ENCODE data around the gene FAM156A.
"Not testable (repeated sequence)": the region's sequence is repeated elsewhere in the genome, so short reads cannot be mapped to it uniquely, and the experiment has no call there.

Gene FAM156A, protein sequence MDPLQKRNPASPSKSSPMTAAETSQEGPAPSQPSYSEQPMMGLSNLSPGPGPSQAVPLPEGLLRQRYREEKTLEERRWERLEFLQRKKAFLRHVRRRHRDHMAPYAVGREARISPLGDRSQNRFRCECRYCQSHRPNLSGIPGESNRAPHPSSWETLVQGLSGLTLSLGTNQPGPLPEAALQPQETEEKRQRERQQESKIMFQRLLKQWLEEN

GRCh38 chrX:52958113-52958959, at the start of gene FAM156A:
FAM156A (minus strand) TSS chrX:52958518; CDS start chrX:52948588, 9,930 bp downstream.
- not testable (repeated sequence) for DNase-seq

DNA sequence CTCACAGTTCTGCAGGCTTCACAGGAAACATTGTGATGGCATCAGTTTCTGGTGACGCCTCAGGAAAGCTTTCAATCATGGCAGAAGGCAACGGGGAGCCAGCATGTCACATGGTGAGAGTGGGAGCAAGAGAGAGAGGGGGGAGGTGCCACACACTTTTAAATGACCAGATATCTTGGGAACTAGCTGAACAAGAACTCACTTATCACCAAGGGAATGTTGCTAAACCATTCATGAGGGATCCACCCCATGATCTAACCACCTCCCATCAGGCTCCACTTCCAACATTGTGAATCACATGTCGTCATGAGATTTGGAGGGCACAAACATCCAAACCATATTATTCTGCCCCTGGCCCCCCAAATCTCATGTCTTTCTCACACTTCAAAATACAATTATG, 47.0 kb upstream of the FAM156A start:
- no peak for DNase-seq

- no peak for DNase-seq
Observed at GRCh38 chrX:53004811-53005210, 46.5 kb upstream of the FAM156A start.

- no peak for DNase-seq
Observed at GRCh38 chrX:53004038-53004437, 45.7 kb upstream of the FAM156A start.

DNA sequence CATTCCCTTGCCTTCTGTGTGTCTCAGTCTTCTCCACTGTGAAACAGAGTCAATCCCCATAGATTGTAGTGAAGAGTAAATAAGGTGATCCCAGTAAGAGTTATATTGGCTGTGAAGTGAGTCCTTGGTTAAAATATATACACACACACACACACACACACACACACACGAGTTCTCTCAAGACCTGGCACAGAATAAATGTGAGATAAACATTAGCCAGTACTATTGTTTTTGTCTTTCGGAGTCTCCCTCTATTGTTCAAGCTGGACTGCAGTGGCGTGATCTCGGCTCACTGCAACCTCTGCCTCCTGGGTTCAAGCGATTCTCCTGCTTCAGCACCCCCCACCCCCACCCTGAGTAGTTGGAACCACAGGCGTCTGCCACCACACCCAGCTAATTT, 44.8 kb upstream of the FAM156A start:
- no peak for DNase-seq

- no peak for DNase-seq
Observed at GRCh38 chrX:53001958-53002357, 43.6 kb upstream of the FAM156A start.

DNA sequence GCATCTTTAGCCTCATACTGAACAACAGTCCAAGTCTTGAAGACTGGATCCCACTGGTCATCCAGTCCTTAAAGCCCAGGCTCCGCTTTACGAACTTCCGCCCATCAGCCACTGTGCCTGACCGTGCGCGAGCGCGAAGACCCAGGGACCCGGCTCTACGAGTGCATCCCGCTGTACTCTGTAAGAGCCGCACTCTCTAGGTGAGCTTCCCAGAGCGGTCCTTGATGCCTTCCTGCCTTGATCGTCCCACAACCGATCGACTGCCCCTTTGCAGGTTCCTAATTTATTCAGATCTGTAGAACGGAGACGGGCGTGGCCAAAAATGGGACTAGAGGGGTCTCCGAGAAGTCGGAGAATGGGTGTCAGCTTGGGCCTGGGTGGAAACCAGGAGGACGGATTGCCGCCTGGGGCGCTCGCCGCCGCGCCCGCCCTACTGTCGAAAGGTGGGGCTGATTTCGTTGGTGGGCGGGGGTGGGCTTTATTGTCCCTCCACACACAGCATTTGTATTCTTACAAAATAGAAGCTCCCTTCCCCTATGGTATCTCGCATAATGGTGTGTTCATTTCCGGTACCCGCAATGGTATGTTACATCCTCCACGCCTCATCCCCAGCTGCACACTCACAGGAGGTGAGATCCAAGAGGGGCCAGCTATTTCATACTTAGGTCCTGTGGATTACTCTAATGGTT, 42.3 kb upstream of the FAM156A start:
- no peak for DNase-seq

GRCh38 chrX:52995987-52996331, 37.6 kb upstream of the FAM156A start:
- no peak for DNase-seq

GRCh38 chrX:52995135-52995986, 37.0 kb upstream of the FAM156A start:
- DNase-seq: peak; percentile 89

GRCh38 chrX:52990848-52991247, 32.5 kb upstream of the FAM156A start:
- DNase-seq: no peak

GRCh38 chrX:52990011-52990631, 31.8 kb upstream of the FAM156A start:
- not testable (repeated sequence) for DNase-seq

- no peak for DNase-seq
Observed at GRCh38 chrX:52988985-52989917, 30.9 kb upstream of the FAM156A start.

GRCh38 chrX:52983321-52984000, 25.1 kb upstream of the FAM156A start:
- DNase-seq: no peak

GRCh38 chrX:52979993-52980392, 21.7 kb upstream of the FAM156A start:
- no peak for DNase-seq

GRCh38 chrX:52979568-52979967, 21.2 kb upstream of the FAM156A start:
- no peak for DNase-seq

DNA sequence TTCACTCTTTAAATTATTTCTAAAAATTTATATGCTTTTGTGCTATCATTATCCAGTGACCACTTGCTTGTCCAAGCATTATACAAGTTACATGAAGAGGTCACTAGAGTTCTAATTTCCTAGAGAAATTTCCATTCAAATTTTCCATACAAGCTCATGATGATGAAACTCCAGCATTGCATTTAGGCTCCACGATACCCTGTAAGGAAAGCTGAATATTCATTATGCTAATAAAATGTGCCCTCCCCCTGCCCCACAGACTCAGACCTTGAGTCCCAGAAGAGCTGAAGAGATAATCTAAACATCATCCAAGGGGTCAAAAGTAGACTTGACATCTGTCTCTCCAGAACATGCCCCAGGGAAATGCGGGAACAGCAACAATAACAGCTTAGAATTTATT, 19.6 kb upstream of the FAM156A start:
- no peak for DNase-seq

GRCh38 chrX:52975576-52975975, 17.3 kb upstream of the FAM156A start:
- DNase-seq: not testable (repeated sequence)

DNA sequence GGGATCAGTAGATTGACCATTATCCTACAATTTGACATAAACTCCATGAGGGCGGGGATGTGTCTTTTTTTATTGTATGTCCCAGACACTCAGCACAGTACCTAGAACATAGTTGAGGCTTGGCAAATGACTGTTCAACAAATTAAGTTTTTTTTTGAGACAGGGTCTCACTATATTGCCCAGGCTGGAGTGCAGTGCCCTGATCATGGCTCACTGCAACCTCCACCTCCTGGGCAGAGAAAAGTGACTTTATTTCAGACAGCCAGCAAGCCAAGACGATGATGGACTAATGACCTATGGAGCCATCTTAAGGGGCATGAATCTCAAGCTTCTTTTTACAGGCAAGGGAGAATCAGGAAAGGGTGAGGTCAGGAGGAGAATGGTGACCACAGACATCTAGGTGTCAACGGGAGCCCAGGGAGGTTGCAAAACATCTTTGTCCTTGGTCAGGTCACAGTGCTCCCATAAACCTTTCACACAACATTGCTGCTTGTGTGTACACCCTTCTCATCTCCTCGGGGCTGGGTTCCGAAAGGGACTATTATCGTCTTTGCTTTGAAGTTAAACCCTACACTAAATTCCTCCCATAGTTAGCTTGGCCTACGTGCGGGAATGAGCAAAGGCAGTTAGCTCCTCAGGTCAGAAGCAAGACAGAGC, 16.1 kb upstream of the FAM156A start:
- DNase-seq: not testable (repeated sequence)

DNA sequence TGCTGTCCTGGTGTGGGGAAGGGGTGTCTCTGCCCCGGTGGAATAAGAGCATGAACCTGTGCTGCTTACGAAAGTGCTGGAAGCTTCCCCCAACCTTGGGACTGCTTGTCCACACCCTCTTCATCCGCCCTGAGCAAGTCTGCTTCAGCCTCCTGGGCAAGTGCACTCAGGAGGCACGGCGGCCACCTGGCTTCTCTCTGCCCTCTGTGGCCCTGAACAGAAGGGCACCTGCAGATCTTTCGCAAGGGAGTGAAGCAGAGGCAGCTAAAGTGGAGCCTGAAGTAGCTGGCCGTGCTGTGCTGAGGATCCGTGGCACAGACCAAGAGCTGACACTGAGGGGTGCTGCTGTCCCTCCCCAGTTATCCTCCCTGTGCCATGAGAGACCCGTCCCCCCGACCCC, 9.6 kb upstream of the FAM156A start:
- DNase-seq: not testable (repeated sequence)

All from DMS79 (cell line).